HG02970 (cell line): Measurements from ENCODE around the gene NYNRIN.

Source experiments
- ATAC-seq: cut with Tn5 transposase; IDR thresholded peaks from one replicate; pipeline ENCODE4 v1.9.1; 2021; ENCODE audit warnings: mild to moderate bottlenecking, moderate library complexity, moderate number of reproducible peaks; ENCODE audit not compliant: unreplicated experiment, low FRiP score

The NYNRIN gene

GRCh38 chr14:24411443-24412389 lies 12.9 kb downstream of the NYNRIN start:
- no peak for ATAC-seq

- ATAC-seq: no peak
These were observed 15.3 kb downstream of the NYNRIN start for GRCh38 chr14:24414077-24414476.

GRCh38 chr14:24414732-24415420 lies 16.1 kb downstream of the NYNRIN start:
- no peak for ATAC-seq

- ATAC-seq: no peak
These were observed 16.8 kb downstream of the NYNRIN start for GRCh38 chr14:24415421-24416253.

- no peak for ATAC-seq
These were observed 17.6 kb downstream of the NYNRIN start for GRCh38 chr14:24416254-24416931.

GRCh38 chr14:24416932-24417619 lies 18.3 kb downstream of the NYNRIN start:
- ATAC-seq: no peak

GRCh38 chr14:24417832-24418491 lies 19.2 kb downstream of the NYNRIN start:
- no peak for ATAC-seq

- ATAC-seq: no peak
These were observed 19.7 kb downstream of the NYNRIN start for GRCh38 chr14:24418492-24418873.

- ATAC-seq: no peak
These were observed 23.5 kb downstream of the NYNRIN start for GRCh38 chr14:24422261-24422660.

GRCh38 chr14:24422694-24423601 lies 24.1 kb downstream of the NYNRIN start:
- ATAC-seq: no peak

GRCh38 chr14:24425704-24426103 lies 26.9 kb downstream of the NYNRIN start:
- ATAC-seq: no peak

GRCh38 chr14:24426150-24426911 lies 27.5 kb downstream of the NYNRIN start:
- ATAC-seq: no peak

GRCh38 chr14:24426912-24427536 lies 28.2 kb downstream of the NYNRIN start:
- no peak for ATAC-seq

GRCh38 chr14:24427537-24428508 lies 29.0 kb downstream of the NYNRIN start:
- ATAC-seq: no peak

GRCh38 chr14:24428628-24429394 lies 30.0 kb downstream of the NYNRIN start:
- no peak for ATAC-seq
